ENCODE data around the gene DYNLRB1. TPM values are rescaled to one million over a fixed set of nuclear protein-coding genes. Genes with fewer than 3 reads are reported as not detected.
A peak's percentile ranks its signal among the peaks of the same experiment; 100 is the strongest.

The DYNLRB1 gene
- total and polyA plus RNA-seq, 12 donors = 132 to 408 (median 152) TPM

DNA sequence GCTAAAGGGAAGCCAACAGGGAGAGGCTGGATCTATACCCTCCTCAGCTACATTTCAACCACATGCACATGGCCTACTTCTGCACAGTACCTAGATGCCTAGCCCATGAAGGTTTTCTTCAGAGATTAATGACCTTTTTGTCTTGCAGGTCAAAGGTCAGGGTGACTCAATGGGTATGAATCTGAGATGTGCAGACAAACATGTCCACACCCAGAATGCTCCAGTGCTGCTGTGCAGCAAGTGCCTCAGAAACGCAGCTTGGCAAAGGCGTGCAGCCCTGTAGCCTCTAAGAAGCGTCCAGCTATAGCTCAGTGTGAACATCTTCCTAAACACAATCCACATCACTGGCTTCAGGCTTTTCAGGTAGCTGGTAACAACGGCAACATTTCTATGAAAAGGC lies 66.7 kb downstream of the DYNLRB1 start:
- no peak overlapping the region for H3K4me3 ChIP-seq
- intact Hi-C loops (cut with DNase I) = loop anchor here in 6 of 10 donors (5.0 to 10.0 kb wide), 7 partner anchors 119 to 192 kb away; partner anchors contain the start of gene TP53INP2 (in 3 of the 6)
- DNase-seq (no peak), ATAC-seq (no peak)
- H3K9me3 ChIP-seq = no peaks in the 10 kb centered on the region
- WGBS, 2 donors = 91 to 96% methylated on average over 4 of the region's 4 CpGs
- peaks cover 0 to 63% (median 7%) of the 10 kb centered on the region in 9 donors for H3K36me3 ChIP-seq
- H3K27ac ChIP-seq = peak overlapping the region in 8 of 10 donors; percentile 35 to 80 (median 62)
- H3K4me1 ChIP-seq = peaks cover 10 to 54% (median 50%) of the 10 kb centered on the region in 9 donors
- H3K27me3 ChIP-seq = no peaks in the 10 kb centered on the region
- TF ChIP-seq, protein P1, sequence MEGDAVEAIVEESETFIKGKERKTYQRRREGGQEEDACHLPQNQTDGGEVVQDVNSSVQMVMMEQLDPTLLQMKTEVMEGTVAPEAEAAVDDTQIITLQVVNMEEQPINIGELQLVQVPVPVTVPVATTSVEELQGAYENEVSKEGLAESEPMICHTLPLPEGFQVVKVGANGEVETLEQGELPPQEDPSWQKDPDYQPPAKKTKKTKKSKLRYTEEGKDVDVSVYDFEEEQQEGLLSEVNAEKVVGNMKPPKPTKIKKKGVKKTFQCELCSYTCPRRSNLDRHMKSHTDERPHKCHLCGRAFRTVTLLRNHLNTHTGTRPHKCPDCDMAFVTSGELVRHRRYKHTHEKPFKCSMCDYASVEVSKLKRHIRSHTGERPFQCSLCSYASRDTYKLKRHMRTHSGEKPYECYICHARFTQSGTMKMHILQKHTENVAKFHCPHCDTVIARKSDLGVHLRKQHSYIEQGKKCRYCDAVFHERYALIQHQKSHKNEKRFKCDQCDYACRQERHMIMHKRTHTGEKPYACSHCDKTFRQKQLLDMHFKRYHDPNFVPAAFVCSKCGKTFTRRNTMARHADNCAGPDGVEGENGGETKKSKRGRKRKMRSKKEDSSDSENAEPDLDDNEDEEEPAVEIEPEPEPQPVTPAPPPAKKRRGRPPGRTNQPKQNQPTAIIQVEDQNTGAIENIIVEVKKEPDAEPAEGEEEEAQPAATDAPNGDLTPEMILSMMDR (IDR thresholded peaks at IDR 0.05) = no peak

DNA sequence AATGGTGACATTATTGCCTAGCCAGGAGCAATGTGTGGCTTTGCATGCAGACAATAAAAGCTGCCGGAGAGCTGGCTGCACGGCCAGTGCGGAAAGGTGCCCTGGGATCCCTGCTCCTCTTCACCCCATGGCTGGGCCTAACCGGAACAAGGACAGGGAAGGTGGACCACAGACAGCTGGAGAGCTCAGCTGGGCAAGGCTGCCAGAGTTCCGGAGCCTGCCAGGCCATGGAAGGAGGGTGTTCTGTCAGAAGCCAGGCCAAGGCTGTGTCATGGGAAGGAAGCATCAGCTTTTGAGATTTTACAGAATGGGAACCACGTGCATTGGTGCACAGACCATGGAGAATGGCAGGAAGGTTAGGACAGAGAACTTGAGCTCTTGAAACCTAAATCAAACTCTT lies 67.3 kb downstream of the DYNLRB1 start:
- intact Hi-C loops (cut with DNase I) = loop anchor here in 6 of 10 donors (5.0 to 10.0 kb wide), 7 partner anchors 119 to 191 kb away; partner anchors contain the start of gene TP53INP2 (in 3 of the 6)
- no peak overlapping the region for H3K4me3 ChIP-seq
- no peaks in the 10 kb centered on the region for H3K9me3 ChIP-seq
- no peaks in the 10 kb centered on the region for H3K27me3 ChIP-seq
- peaks cover 0 to 68% (median 7%) of the 10 kb centered on the region in 9 donors for H3K36me3 ChIP-seq
- ATAC-seq = peak; percentile 30 to 68 (median 59)
- WGBS, 2 donors = 64 to 77% methylated on average over 6 of the region's 6 CpGs
- H3K27ac ChIP-seq = peak overlapping the region in 9 of 10 donors; percentile 31 to 80 (median 52)
- peak; percentile 41 to 47 for DNase-seq
- TF ChIP-seq, protein P1 (IDR thresholded peaks at IDR 0.05) = no peak
- peaks cover 6 to 47% (median 43%) of the 10 kb centered on the region in 9 donors for H3K4me1 ChIP-seq

DNA sequence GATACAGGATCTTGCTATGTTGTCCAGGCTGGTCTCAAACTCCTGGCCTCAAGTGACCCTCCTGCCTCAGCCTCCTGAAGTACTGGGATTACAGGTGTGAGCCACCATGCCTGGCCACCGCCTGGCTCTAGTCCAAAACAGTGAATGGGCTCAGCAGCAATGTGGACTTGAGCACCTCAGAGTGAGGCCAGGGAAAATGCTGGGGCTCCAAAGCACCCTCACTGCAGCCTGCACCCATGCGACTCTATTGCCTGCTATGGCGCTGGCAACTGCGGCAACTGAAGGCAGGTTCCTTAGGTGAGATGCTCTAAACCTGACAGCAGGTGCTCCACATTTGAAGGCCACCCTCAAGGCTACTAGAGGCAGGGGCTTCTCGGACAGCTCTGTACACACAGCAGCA lies 68.8 kb downstream of the DYNLRB1 start:
- Histone ChIP-seq H3K36me3 (peaks cover 0 to 61% (median 7%) of the 10 kb centered on the region in 9 donors), H3K27ac (no peak overlapping the region), H3K9me3 (no peaks in the 10 kb centered on the region), H3K4me3 (no peak overlapping the region), H3K27me3 (no peaks in the 10 kb centered on the region), H3K4me1 (peaks cover 3 to 33% (median 29%) of the 10 kb centered on the region in 9 donors)
- WGBS, 2 donors = 96 to 98% methylated on average over 5 of the region's 5 CpGs
- intact Hi-C loops (cut with DNase I) = loop anchor here in 3 of 10 donors (10.0 kb wide), 2 partner anchors 120 to 190 kb away; partner anchors contain the start of gene TP53INP2 (in 2 of the 3)
- ATAC-seq (no peak), DNase-seq (no peak)
- TF ChIP-seq, protein P1 (IDR thresholded peaks at IDR 0.05) = no peak

DNA sequence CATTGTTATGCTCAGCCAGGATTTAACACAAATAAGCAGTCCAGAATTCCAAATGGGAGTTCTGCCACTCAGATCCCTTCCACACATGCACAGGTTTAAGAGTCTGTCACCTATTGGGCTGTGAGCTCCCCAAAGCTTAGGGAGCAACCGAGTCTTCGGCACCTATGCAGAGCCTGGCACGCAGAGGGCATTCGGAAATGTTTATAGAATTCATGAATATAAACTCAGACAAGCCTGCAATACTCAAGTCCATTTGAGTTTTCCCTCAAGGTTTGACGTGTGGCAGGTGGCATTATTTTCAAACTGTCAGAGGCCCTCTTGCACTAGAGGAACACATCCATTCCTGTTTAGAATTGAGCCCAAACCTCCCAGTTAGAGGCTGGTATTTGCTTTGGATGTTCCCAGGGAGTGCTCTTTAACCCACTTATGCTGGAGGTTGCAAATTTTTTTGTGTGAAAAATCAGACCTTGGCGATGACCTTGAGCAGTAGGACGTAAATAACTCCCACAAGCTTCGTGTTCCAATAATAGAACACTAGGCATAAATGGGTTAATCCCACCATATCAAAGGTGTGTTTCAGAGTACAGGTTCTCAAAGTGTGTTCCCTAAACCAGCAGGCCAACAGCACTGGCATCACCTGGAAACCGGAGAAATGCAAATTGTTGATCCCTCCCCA lies 70.4 kb downstream of the DYNLRB1 start:
- Histone ChIP-seq H3K9me3 (no peaks in the 10 kb centered on the region), H3K27ac (no peak overlapping the region), H3K27me3 (no peaks in the 10 kb centered on the region), H3K4me3 (no peak overlapping the region), H3K4me1 (peaks cover under 1 to 25% (median 19%) of the 10 kb centered on the region in 9 donors), H3K36me3 (peaks cover 0 to 53% (median 7%) of the 10 kb centered on the region in 9 donors)
- no peak for ATAC-seq
- intact Hi-C loops (cut with DNase I) = loop anchor here in 3 of 10 donors (10.0 kb wide), 2 partner anchors 118 to 188 kb away; partner anchors contain the start of gene TP53INP2 (in 2 of the 3)
- WGBS, 2 donors = 82 to 87% methylated on average over 9 of the region's 9 CpGs
- TF ChIP-seq, protein P1 (IDR thresholded peaks at IDR 0.05) = no peak
- no peak for DNase-seq

Other genes with a start within 250 kb of the DYNLRB1 start
- gene AHCY, start 213.1 kb upstream of the DYNLRB1 start, total RNA-seq = 10 to 100 TPM; 42.3 to 83.9 (median 54.7) TPM
- gene AHCY, start 213.1 kb upstream of the DYNLRB1 start, polyA plus RNA-seq = 10 to 100 TPM; 64.7 to 81.1 TPM
- gene ITCH, start 153.1 kb upstream of the DYNLRB1 start, total RNA-seq = 10 to 100 TPM; 34.1 to 47.5 (median 39.6) TPM
- 1 to 10 TPM; 6.7 to 7.7 TPM for gene ITCH, start 153.1 kb upstream of the DYNLRB1 start, polyA plus RNA-seq
- gene MAP1LC3A, start 42.3 kb downstream of the DYNLRB1 start, total RNA-seq = 100 to 1,000 TPM in 2 of 10 donors, 10 to 100 TPM in 8; 61.7 to 137 (median 74.6) TPM
- gene MAP1LC3A, start 42.3 kb downstream of the DYNLRB1 start, polyA plus RNA-seq = 100 to 1,000 TPM in 1 of 2 donors, 10 to 100 TPM in 1; 61.5 to 133 TPM
- 10 to 100 TPM; 11.0 to 20.4 (median 14.1) TPM for gene PIGU, start 160.7 kb downstream of the DYNLRB1 start, total RNA-seq
- gene PIGU, start 160.7 kb downstream of the DYNLRB1 start, polyA plus RNA-seq = 10 to 100 TPM; 18.6 to 23.8 TPM
- 100 to 1,000 TPM in 8 of 10 donors, 10 to 100 TPM in 2; 73.4 to 174 (median 136) TPM for gene TP53INP2, start 187.9 kb downstream of the DYNLRB1 start, total RNA-seq
- 10 to 100 TPM; 31.7 to 48.8 TPM for gene TP53INP2, start 187.9 kb downstream of the DYNLRB1 start, polyA plus RNA-seq

Data from heart right ventricle (tissue), 16 donors.